Lower leg skin (tissue), 4 donors: ENCODE data around the gene TWSG1. TPM values are rescaled to one million over a fixed set of nuclear protein-coding genes. Genes with fewer than 3 reads are reported as not detected.

Experiments
- DNase-seq, 2 donors: peaks; one replicate each; pipeline ENCODE4 v3.0.0-alpha.2; 2019; ENCODE audit warnings: low spot score in 2 of 2
- H3K4me3 ChIP-seq: fragments of 200-600 bp; sonication (generic); 2 replicates; pipeline ENCODE4 v1.5.1; 2017; ENCODE audit warnings: mild to moderate bottlenecking, low read depth; ENCODE audit not compliant: poor library complexity, severe bottlenecking
- POLR2A ChIP-seq, 2 donors: fragments of 450-650 bp; IDR thresholded peaks; one replicate each; pipeline ENCODE4 v1.6.1; 2016 to 2017; ENCODE audit warnings: antibody characterized with exemption in 2 of 2, mild to moderate bottlenecking in 1 of 2, moderate library complexity in 1 of 2
- WGBS, 2 donors: methylation state at CpG; one replicate each; pipeline ENCODE4 v1.1.5; 2018; 5-methylcytosine and 5-hydroxymethylcytosine counted together
- intact Hi-C: fragments of 100-400 bp; cut with DNase I; formaldehyde crosslinking; loops from one replicate; pipeline ENCODE4 v1.15.0; 2023; ENCODE audit warnings: low total_unique reads
- total RNA-seq, 4 donors: library from RNA; depleted of rRNA; stranded (reverse); fragments of >200 nt; gene quantifications; one replicate each; pipeline ENCODE4 v1.1.0, GENCODE V29; 2016
- TF ChIP-seq, protein P1 (sequence below), 3 donors: fragments of 450-650 bp; IDR thresholded peaks; one replicate each; pipeline ENCODE4 v1.5.1; 2016; ENCODE audit warnings: antibody characterized with exemption in 3 of 3, mild to moderate bottlenecking in 3 of 3, moderate library complexity in 2 of 3

TWSG1 gene
- total RNA-seq, 4 donors from 2014 or later: 21.3 to 35.1 (median 25.3) TPM

DNA sequence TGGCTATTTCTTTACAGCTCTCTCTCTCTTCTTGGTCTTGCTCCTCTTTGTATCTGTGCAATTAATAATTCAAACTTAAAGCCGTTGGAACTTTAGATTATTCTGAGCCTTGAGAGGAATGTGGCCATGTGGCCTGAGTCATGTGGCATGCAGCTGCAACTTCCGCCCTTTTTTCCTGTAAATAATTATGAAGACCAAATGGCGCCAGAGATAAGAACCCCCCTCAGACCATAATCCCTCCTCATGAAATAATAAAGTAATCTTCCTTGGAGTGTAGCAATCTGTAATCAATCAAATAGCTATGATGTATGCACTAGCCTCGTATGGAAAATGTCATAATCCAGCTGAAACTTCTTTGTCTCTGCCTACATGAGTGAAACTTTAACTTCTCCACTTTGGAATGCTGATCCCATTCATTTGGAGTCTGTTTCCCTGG is 13.5 kb upstream of the TWSG1 start:
- TF ChIP-seq, protein P1, sequence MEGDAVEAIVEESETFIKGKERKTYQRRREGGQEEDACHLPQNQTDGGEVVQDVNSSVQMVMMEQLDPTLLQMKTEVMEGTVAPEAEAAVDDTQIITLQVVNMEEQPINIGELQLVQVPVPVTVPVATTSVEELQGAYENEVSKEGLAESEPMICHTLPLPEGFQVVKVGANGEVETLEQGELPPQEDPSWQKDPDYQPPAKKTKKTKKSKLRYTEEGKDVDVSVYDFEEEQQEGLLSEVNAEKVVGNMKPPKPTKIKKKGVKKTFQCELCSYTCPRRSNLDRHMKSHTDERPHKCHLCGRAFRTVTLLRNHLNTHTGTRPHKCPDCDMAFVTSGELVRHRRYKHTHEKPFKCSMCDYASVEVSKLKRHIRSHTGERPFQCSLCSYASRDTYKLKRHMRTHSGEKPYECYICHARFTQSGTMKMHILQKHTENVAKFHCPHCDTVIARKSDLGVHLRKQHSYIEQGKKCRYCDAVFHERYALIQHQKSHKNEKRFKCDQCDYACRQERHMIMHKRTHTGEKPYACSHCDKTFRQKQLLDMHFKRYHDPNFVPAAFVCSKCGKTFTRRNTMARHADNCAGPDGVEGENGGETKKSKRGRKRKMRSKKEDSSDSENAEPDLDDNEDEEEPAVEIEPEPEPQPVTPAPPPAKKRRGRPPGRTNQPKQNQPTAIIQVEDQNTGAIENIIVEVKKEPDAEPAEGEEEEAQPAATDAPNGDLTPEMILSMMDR (IDR thresholded peaks at IDR 0.05): no peak
- no peak overlapping the region for H3K4me3 ChIP-seq
- no peak for DNase-seq
- intact Hi-C loops: no loop called here
- WGBS, 2 donors: 30 to 49% methylated on average over 4 of the region's 4 CpGs

DNA sequence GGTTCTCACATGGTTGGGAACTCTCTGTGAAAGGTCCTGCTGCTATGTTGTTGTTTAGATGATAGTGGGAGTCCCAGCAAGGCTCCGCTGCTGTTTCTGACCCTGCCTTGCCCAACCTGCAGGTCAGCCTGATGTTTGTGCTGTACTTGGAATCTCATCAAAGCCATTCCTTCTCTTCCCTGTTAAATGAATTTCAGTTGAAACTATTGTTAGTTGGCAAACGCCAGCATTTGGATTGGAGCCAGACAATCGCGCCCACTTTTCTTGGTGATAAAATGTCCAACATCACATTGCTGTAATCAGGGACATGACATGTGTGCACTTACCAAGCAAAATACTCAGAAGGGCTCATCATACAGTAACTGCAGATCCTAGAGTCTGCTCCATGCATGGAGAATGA is 12.8 kb upstream of the TWSG1 start:
- intact Hi-C loops: no loop called here
- TF ChIP-seq, protein P1 (IDR thresholded peaks at IDR 0.05): no peak
- no peak for TF ChIP-seq POLR2A (IDR thresholded peaks at IDR 0.05)
- no peak overlapping the region for H3K4me3 ChIP-seq
- WGBS, 2 donors: 25 to 47% methylated on average over 4 of the region's 4 CpGs
- no peak for DNase-seq

DNA sequence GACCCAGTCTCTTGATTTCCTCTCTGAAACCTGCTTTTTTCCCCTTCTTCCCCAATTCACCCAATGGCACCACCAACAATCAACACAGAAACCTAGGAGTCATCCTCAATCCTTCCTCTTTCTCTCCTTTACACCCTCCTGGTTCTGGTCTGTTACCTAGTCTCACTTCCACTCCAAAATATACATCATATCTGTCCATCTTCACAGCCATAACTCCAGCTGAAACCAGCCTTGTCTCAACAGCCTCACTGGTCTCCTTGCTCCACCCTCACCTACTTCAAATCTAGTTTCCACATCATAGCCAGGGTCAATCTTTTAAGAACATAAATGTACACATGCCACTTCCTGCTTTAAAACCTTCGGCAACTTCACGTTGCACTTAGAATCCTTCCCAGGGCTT is 11.8 kb upstream of the TWSG1 start:
- DNase-seq: no peak
- TF ChIP-seq POLR2A (IDR thresholded peaks at IDR 0.05): no peak
- TF ChIP-seq, protein P1 (IDR thresholded peaks at IDR 0.05): no peak
- intact Hi-C loops: no loop called here
- H3K4me3 ChIP-seq: no peak overlapping the region
- WGBS, 2 donors: 84 to 91% methylated on average over 2 of the region's 2 CpGs

DNA sequence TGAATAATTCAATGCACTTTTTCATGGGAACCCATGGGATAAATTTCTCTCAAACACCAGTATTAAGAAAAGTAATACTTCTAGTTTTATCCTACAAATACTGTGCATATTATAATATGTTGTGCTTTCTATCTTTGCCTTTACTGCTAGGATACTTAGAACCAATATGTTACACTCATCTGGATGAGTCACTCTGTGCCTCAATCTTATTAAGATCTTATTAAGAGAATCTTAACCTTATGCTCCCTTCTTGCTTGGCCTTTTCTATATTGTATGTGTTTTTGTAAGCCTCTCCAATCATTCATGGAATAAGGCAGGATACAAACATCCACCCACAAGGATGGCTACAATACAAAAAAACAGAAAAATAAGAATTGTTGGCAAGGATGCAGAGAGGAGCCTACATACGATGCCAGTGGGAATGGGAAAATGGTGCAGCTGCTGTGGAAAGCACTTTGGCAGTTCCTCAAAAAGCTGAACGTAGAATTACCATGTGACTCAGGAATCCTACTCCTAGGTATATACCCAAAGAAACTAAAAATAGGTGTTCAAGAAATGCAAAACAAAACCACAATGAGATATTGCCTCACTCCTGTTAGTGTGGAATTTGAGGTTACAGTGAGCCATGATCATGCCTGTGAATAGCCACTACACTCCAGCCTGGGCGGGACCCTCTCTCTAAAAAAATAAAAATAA is 10.7 kb upstream of the TWSG1 start:
- WGBS, 2 donors: 44 to 55% methylated on average over 3 of the region's 3 CpGs
- no peak for DNase-seq
- intact Hi-C loops: no loop called here
- TF ChIP-seq POLR2A (IDR thresholded peaks at IDR 0.05): no peak
- TF ChIP-seq, protein P1 (IDR thresholded peaks at IDR 0.05): no peak
- no peak overlapping the region for H3K4me3 ChIP-seq

DNA sequence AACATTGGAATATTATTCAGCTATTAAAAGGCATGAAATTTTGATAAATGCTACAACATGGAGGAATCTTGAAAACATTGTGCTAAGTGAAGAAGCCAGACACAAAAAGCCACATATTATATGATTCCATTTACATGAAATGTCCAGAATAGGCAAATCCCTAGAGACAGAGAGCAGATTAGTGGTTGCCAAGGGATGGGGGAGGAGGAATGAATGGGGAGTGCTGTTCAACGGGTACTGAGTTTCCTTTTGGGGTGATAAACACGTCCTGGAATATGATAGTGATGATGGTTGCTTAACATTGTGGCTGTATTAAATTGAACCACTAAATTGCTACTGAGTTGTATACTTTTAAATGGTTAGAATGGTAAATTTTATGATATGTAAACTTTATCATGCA is 8.9 kb upstream of the TWSG1 start:
- TF ChIP-seq, protein P1 (IDR thresholded peaks at IDR 0.05): no peak
- no peak for TF ChIP-seq POLR2A (IDR thresholded peaks at IDR 0.05)
- intact Hi-C loops: no loop called here
- DNase-seq: no peak
- 68 to 77% methylated on average over 2 of the region's 2 CpGs for WGBS, 2 donors
- H3K4me3 ChIP-seq: no peak overlapping the region

DNA sequence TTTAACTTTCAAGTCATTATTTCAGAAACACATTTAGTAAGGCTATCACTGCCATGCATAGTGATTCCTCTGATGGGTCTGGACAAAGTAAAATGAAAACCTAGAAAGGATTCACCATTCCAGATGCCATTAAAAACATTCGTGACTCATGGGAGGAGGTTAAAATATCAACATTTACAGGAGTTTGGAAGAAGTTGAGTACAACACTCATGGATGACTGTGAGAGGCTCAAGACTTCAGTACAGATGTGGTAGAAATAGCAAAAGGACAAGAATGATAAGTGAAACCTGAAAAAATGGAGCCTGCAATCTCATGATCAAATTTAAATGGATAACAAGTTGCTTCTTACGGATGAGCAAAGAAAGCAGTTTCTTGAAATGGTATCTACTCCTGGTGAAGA is 5.8 kb upstream of the TWSG1 start:
- intact Hi-C loops: no loop called here
- H3K4me3 ChIP-seq: no peak overlapping the region
- 92 to 95% methylated on average over 2 of the region's 2 CpGs for WGBS, 2 donors
- no peak for DNase-seq
- TF ChIP-seq POLR2A (IDR thresholded peaks at IDR 0.05): no peak
- TF ChIP-seq, protein P1 (IDR thresholded peaks at IDR 0.05): no peak
